Neural cell (in vitro differentiated cells): ENCODE results near the gene UGT1A8.

Source experiments
- CTCF ChIP-seq: fragments of 450-650 bp; IDR thresholded peaks from 2 replicates; pipeline ENCODE4 v1.5.1; 2014; ENCODE audit warnings: antibody characterized with exemption, mild to moderate bottlenecking, moderate library complexity; ENCODE audit not compliant: poor library complexity, severe bottlenecking
- EZH2 ChIP-seq: fragments of 200-600, 300-800 bp; shearing (Covaris generic), sonication (generic); IDR thresholded peaks from 2 replicates; pipeline ENCODE4 v1.6.1; 2014; ENCODE audit warnings: antibody characterized with exemption, low read length, borderline replicate concordance, mild to moderate bottlenecking; ENCODE audit not compliant: insufficient read depth, poor library complexity, severe bottlenecking
- POLR2AphosphoS5 ChIP-seq: IDR thresholded peaks from 2 replicates; pipeline ENCODE4 v1.6.1; 2012
- RAD21 ChIP-seq: fragments of 450-650 bp; conservative IDR thresholded peaks from 2 replicates; pipeline ENCODE4 v1.6.1; 2014; ENCODE audit warnings: antibody characterized with exemption, mild to moderate bottlenecking, moderate library complexity

GRCh38 chr2:233713262-233713615 lies 95.8 kb downstream of the UGT1A8 start:
- no peak for TF ChIP-seq CTCF
- TF ChIP-seq POLR2AphosphoS5, result no peak
- TF ChIP-seq EZH2, result no peak
- no peak for TF ChIP-seq RAD21
